Ovary (tissue), 3 donors: ENCODE measurements around the gene WIZ.

Source experiments
- EP300 ChIP-seq: sonication (generic); formaldehyde crosslinking; IDR thresholded peaks from one replicate; pipeline ENCODE4 v1.6.1; 2017; ENCODE audit warnings: antibody characterized with exemption
- TF ChIP-seq, protein P1 (sequence below), 3 donors: fragments of 450-650 bp in 2 of 3; fragments of 200-600 bp in 1 of 3; IDR thresholded peaks; one replicate each; pipeline versions ENCODE4 v1.5.1 to v1.8.0; 2016 to 2022; ENCODE audit warnings: antibody characterized with exemption in 3 of 3, mild to moderate bottlenecking in 1 of 3
- donor health status: DM: no; HTN: no; CAD: no.

DNA sequence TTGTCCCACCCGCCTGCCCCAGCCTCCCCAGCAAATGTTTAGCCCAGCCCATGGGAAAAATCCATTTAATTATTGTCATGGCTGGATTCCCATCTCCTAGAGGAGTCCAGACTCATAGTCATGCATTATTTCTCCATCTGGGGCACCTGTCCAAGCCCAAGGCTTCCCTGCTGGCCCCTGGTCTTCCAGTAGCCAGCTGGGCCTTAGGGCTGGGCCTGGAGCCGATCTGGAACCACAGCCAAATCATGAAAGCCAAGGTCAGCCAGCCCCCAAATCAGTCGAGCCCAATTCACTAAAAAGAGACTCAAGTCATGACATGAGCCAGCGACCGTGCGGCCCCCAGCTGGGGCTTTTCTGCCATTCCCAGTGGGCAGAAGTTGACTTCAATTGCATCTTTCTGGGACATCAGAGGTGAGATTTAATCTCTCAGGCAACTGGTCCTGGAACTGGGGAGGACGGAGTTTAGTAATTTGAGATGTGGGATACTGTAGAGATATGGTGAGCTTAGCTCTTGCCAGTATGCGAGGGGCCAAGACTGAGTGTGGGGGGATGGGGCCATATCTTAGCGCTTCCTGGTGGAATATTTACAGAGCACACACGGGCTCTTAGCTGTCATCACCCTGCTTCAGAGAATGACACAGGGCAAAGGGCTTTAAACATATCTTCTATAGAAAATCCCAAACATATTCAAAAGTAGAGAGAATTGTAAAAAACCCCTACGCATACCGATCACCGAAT, 38.9 kb upstream of the WIZ start:
- TF ChIP-seq, protein P1, sequence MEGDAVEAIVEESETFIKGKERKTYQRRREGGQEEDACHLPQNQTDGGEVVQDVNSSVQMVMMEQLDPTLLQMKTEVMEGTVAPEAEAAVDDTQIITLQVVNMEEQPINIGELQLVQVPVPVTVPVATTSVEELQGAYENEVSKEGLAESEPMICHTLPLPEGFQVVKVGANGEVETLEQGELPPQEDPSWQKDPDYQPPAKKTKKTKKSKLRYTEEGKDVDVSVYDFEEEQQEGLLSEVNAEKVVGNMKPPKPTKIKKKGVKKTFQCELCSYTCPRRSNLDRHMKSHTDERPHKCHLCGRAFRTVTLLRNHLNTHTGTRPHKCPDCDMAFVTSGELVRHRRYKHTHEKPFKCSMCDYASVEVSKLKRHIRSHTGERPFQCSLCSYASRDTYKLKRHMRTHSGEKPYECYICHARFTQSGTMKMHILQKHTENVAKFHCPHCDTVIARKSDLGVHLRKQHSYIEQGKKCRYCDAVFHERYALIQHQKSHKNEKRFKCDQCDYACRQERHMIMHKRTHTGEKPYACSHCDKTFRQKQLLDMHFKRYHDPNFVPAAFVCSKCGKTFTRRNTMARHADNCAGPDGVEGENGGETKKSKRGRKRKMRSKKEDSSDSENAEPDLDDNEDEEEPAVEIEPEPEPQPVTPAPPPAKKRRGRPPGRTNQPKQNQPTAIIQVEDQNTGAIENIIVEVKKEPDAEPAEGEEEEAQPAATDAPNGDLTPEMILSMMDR (IDR thresholded peaks at IDR 0.05): no peak
- no peak for TF ChIP-seq EP300
